ENCODE measurements around the gene ZNF418. TPM values are rescaled to one million over a fixed set of nuclear protein-coding genes. Genes with fewer than 3 reads are reported as not detected.

The ZNF418 gene
- total and polyA plus RNA-seq, 2 of the 8 experiments (the other 6 are each of a cell fraction or from before 2014, with no cell fraction given), result 10.5 to 18.8 TPM

GRCh38 chr19:57949702-57950101 lies 14.5 kb upstream of the ZNF418 start:
- H3K79me1 ChIP-seq (ENCODE audit: low read depth, low read length), result peaks cover 19% of the 10 kb centered on the region
- ChIA-PET POLR2A (ENCODE audit: partially characterized antibody) (interaction anchor here (0.6 to 2.3 kb wide), 7 partner anchors 14 to 516 kb away, joined by 3 to 8 read pairs (median 5); partner anchors contain the start of genes ZNF417, ZNF418 and ZNF606), CTCF (ENCODE audit: partially characterized antibody) (interaction anchor here (1.0 to 1.8 kb wide), 3 partner anchors 18 to 109 kb away, joined by 3 to 4 read pairs (median 4); partner anchors contain the start of gene ZNF135)
- H3K18ac ChIP-seq (ENCODE audit: extremely low read depth, low read length), result no peak overlapping the region
- FAIRE-seq (no peak), DNase-seq (ENCODE audit: low read depth in 1 of 2, low spot score in 2 of 2) (no peak)
- no peak overlapping the region for H2BK12ac ChIP-seq (ENCODE audit: low read depth, low read length)
- no peak overlapping the region for H2AFZ ChIP-seq (ENCODE audit: low read length)
- H4K91ac ChIP-seq (replicated peaks; ENCODE audit: insufficient read length, low read length), result no peak overlapping the region
- H2BK5ac ChIP-seq (ENCODE audit: low read depth, low read length), result no peak overlapping the region
- peaks cover 5% of the 10 kb centered on the region; the same call in 1 of the 2 replicates for H3K23me2 ChIP-seq (ENCODE audit: low read depth, low read length)
- no peak overlapping the region for H3K4me3 ChIP-seq (ENCODE audit: extremely low read depth in 1 of 4, insufficient read depth in 2 of 4, low read depth in 3 of 4, low read length in 4 of 4)
- H3K79me2 ChIP-seq (ENCODE audit: control insufficient read depth in 1 of 2, insufficient read depth in 2 of 2, low read length in 2 of 2), result peaks cover 18 to 27% of the 10 kb centered on the region in 2 experiments
- no peak overlapping the region for H3K4ac ChIP-seq (replicated peaks; ENCODE audit: insufficient read length, low read depth, low read length)
- no peak overlapping the region for H3K14ac ChIP-seq (ENCODE audit: insufficient read length)
- H3K23ac ChIP-seq (ENCODE audit: insufficient read length), result no peak overlapping the region
- H3K4me2 ChIP-seq (ENCODE audit: insufficient read depth in 1 of 2, low read depth in 2 of 2, low read length in 2 of 2), result no peak overlapping the region
- no peak overlapping the region for H3K9ac ChIP-seq (replicated peaks in 1 of 4; ENCODE audit: extremely low read depth in 1 of 4, low read depth in 3 of 4, low read length in 3 of 4)
- no peak overlapping the region for H2AK5ac ChIP-seq (ENCODE audit: low read depth, low read length)
- peaks cover 0 to 7% of the 10 kb centered on the region in 2 experiments for H4K20me1 ChIP-seq (replicated peaks in 1 of 2; ENCODE audit: control insufficient read depth in 1 of 2, insufficient read depth in 2 of 2, low read length in 2 of 2)
- H3K36me3 ChIP-seq (ENCODE audit: control insufficient read depth in 2 of 4, insufficient read depth in 4 of 4, low read length in 3 of 4), result no peaks in the 10 kb centered on the region
- no peak overlapping the region for H4K5ac ChIP-seq (ENCODE audit: insufficient read length, low read depth, low read length)
- TF ChIP-seq RXRA (IDR thresholded peaks at IDR 0.05; ENCODE audit: insufficient read depth, low read depth, low read length) (no peak), SIRT6 (IDR thresholded peaks at IDR 0.05; ENCODE audit: low read length) (no peak), TAF1 (IDR thresholded peaks at IDR 0.05; ENCODE audit: low read depth, low read length) (no peak), TBP (IDR thresholded peaks at IDR 0.05; ENCODE audit: low read depth, low read length) (no peak), SP4 (IDR thresholded peaks at IDR 0.05; ENCODE audit: low read length) (no peak), EZH2 (IDR thresholded peaks at IDR 0.05; ENCODE audit: low read depth, low read length, severe bottlenecking) (no peak), SRF (IDR thresholded peaks at IDR 0.05; ENCODE audit: low read depth, low read length) (no peak), NRF1 (IDR thresholded peaks at IDR 0.05; ENCODE audit: low read depth, low read length) (no peak), CHD1 (IDR thresholded peaks at IDR 0.05; ENCODE audit: low read depth, low read length) (no peak), FOSL1 (IDR thresholded peaks at IDR 0.05; ENCODE audit: insufficient read depth, low read depth, low read length) (no peak), YY1 (IDR thresholded peaks at IDR 0.05; ENCODE audit: low read depth, low read length) (no peak), TCF12 (IDR thresholded peaks at IDR 0.05; ENCODE audit: low read depth, low read length) (no peak), PHF8 (conservative IDR thresholded peaks at IDR 0.05; ENCODE audit: low read depth, low read length) (no peak), CREB1 (IDR thresholded peaks at IDR 0.05) (no peak), RBBP5 (IDR thresholded peaks at IDR 0.05; ENCODE audit: borderline replicate concordance, low read depth, low read length) (no peak), POLR2A (IDR thresholded peaks at IDR 0.05; ENCODE audit: control extremely low read depth in 1 of 2, low read depth in 2 of 2, low read length in 2 of 2) (no peak), BACH1 (IDR thresholded peaks at IDR 0.05; ENCODE audit: low read length) (no peak)
- H3K56ac ChIP-seq (replicated peaks; ENCODE audit: insufficient read length, low read depth, low read length), result no peak overlapping the region
- H3K9me3 ChIP-seq (ENCODE audit: insufficient read depth in 2 of 2, low read depth in 1 of 2, low read length in 1 of 2), result peaks cover 38 to 48% of the 10 kb centered on the region in 2 experiments
- H3K4me1 ChIP-seq (replicated peaks in 1 of 4; ENCODE audit: control insufficient read depth in 3 of 4, insufficient read depth in 4 of 4, low read length in 3 of 4), result peaks cover 0 to 9% (median 2%) of the 10 kb centered on the region in 4 experiments; a peak in 5 of 7 replicates
- H4K8ac ChIP-seq (ENCODE audit: extremely low read depth, insufficient read depth, low read length), result peak overlapping the region; percentile 83; the same call in 1 of the 2 replicates
- 90% methylated on average over 11 of the region's 12 CpGs; no CpG with 5 or more reads in 1 of the 2 experiments for WGBS, 2 experiments (ENCODE audit: extremely low coverage in 1 of 2, insufficient coverage in 1 of 2, insufficient read length in 1 of 2, insufficient replicate concordance in 2 of 2, low coverage in 1 of 2, low lambda C conversion rate in 2 of 2, missing lambda C conversion rate in 1 of 2)
- no peak overlapping the region for H2BK120ac ChIP-seq (replicated peaks; ENCODE audit: low read depth, low read length)
- H2BK20ac ChIP-seq (ENCODE audit: low read length), result no peak overlapping the region
- H3K27ac ChIP-seq (ENCODE audit: low read depth, low read length), result no peak overlapping the region
- no peak overlapping the region for H2BK15ac ChIP-seq (ENCODE audit: low read length)
- no peaks in the 10 kb centered on the region for H3K27me3 ChIP-seq (replicated peaks in 1 of 4; ENCODE audit: control insufficient read depth in 3 of 4, extremely low read depth in 1 of 4, insufficient read depth in 3 of 4, low read length in 3 of 4)
